Tibial artery (tissue), 4 donors: Measurements from ENCODE around the gene HDAC4.

ENCODE experiments used
- DNase-seq, 2 donors: peaks; one replicate each; pipeline ENCODE4 v3.0.0-alpha.2; 2019
- H3K27ac ChIP-seq, 2 donors: fragments of 200-600 bp; sonication (generic) in 1 of 2; 1 replicate in 1 of 2; 2 replicates in 1 of 2; pipeline ENCODE4 v1.5.1; 2018 to 2019; ENCODE audit warnings: mild to moderate bottlenecking in 1 of 2
- H3K27me3 ChIP-seq, 2 donors: fragments of 200-600 bp; sonication (generic) in 1 of 2; one replicate each; pipeline versions ENCODE4 v1.5.1 to v1.6.0; 2016 to 2019
- H3K36me3 ChIP-seq, 3 donors: fragments of 200-600 bp; sonication (generic) in 2 of 3; one replicate each; pipeline ENCODE4 v1.5.1; 2016 to 2019; ENCODE audit warnings: mild to moderate bottlenecking in 2 of 3
- H3K4me1 ChIP-seq, 4 donors: fragments of 200-600 bp; sonication (generic) in 2 of 4; 1 replicate in 3 of 4; 2 replicates in 1 of 4; pipeline ENCODE4 v1.5.1; 2016 to 2019
- H3K4me3 ChIP-seq, 2 donors: fragments of 200-600 bp; sonication (generic) in 1 of 2; 1 replicate in 1 of 2; 2 replicates in 1 of 2; pipeline ENCODE4 v1.5.1; 2018 to 2019; ENCODE audit warnings: mild to moderate bottlenecking in 2 of 2
- H3K9me3 ChIP-seq, 3 donors: fragments of 200-600 bp; sonication (generic) in 1 of 3; one replicate each; pipeline ENCODE4 v1.5.1; 2016 to 2019
- CTCF ChIP-seq, 2 experiments: fragments of 200-600 bp in 1 of 2; fragments of 450-650 bp in 1 of 2; IDR thresholded peaks; one replicate each; pipeline ENCODE4 v1.5.1; 2017 to 2019; ENCODE audit warnings: antibody characterized with exemption in 2 of 2, mild to moderate bottlenecking in 1 of 2, moderate library complexity in 1 of 2
- intact Hi-C: fragments of 100-400 bp; cut with DNase I; formaldehyde crosslinking; loops from one replicate; pipeline ENCODE4 v1.15.0; 2023; ENCODE audit warnings: low total_unique reads

HDAC4 gene

GRCh38 chr2:239224199-239224570, 176.6 kb downstream of the HDAC4 start:
- Histone ChIP-seq H3K4me1 (peaks cover 0 to 82% (median 66%) of the 10 kb centered on the region in 4 donors), H3K36me3 (no peaks in the 10 kb centered on the region), H3K27me3 (no peaks in the 10 kb centered on the region), H3K4me3 (peak overlapping the region in 1 of 2 donors; percentile 26), H3K9me3 (no peaks in the 10 kb centered on the region), H3K27ac (peak overlapping the region; percentile 81 to 89)
- DNase-seq = peak in 1 of 2 donors; percentile 57
- intact Hi-C loops = no loop called here
- no peak for TF ChIP-seq CTCF (IDR thresholded peaks at IDR 0.05)

- Histone ChIP-seq H3K4me1 (peaks cover 0 to 82% (median 66%) of the 10 kb centered on the region in 4 donors), H3K36me3 (no peaks in the 10 kb centered on the region), H3K27me3 (no peaks in the 10 kb centered on the region), H3K9me3 (no peaks in the 10 kb centered on the region), H3K27ac (peak overlapping the region; percentile 81 to 89), H3K4me3 (peak overlapping the region; percentile 26 to 49)
- peak; percentile 64 to 84 for DNase-seq
- intact Hi-C loops = no loop called here
- TF ChIP-seq CTCF (IDR thresholded peaks at IDR 0.05) = no peak
Observed at GRCh38 chr2:239223310-239224198, 177.3 kb downstream of the HDAC4 start.

GRCh38 chr2:239222706-239223309, 178.0 kb downstream of the HDAC4 start:
- H3K36me3 ChIP-seq = no peaks in the 10 kb centered on the region
- H3K9me3 ChIP-seq = no peaks in the 10 kb centered on the region
- H3K27me3 ChIP-seq = no peaks in the 10 kb centered on the region
- H3K27ac ChIP-seq = peak overlapping the region; percentile 81 to 89
- H3K4me3 ChIP-seq = peak overlapping the region; percentile 26 to 49
- peaks cover 0 to 81% (median 64%) of the 10 kb centered on the region in 4 donors for H3K4me1 ChIP-seq
- no peak for TF ChIP-seq CTCF (IDR thresholded peaks at IDR 0.05)
- peak in 1 of 2 donors; percentile 65 for DNase-seq
- intact Hi-C loops = no loop called here

- intact Hi-C loops = no loop called here
- no peak for TF ChIP-seq CTCF (IDR thresholded peaks at IDR 0.05)
- Histone ChIP-seq H3K4me3 (peak overlapping the region; percentile 26 to 49), H3K27ac (peak overlapping the region; percentile 81 to 89), H3K9me3 (no peaks in the 10 kb centered on the region), H3K27me3 (no peaks in the 10 kb centered on the region), H3K4me1 (peaks cover 0 to 75% (median 59%) of the 10 kb centered on the region in 4 donors), H3K36me3 (no peaks in the 10 kb centered on the region)
- no peak for DNase-seq
Observed at GRCh38 chr2:239222312-239222660, 178.5 kb downstream of the HDAC4 start.

- peak in 1 of 2 donors; percentile 64 for DNase-seq
- peaks cover 0 to 62% (median 46%) of the 10 kb centered on the region in 4 donors for H3K4me1 ChIP-seq
Observed at GRCh38 chr2:239220981-239221396, 179.8 kb downstream of the HDAC4 start.

More at GRCh38 chr2:239220981-239221396, 179.8 kb downstream of the HDAC4 start:
- Histone ChIP-seq H3K9me3 (no peaks in the 10 kb centered on the region), H3K4me3 (peak overlapping the region in 1 of 2 donors; percentile 49), H3K36me3 (no peaks in the 10 kb centered on the region), H3K27me3 (no peaks in the 10 kb centered on the region), H3K27ac (peak overlapping the region; percentile 81 to 89)
- intact Hi-C loops = no loop called here
- no peak for TF ChIP-seq CTCF (IDR thresholded peaks at IDR 0.05)
